ENCODE data around the gene NTN4. TPM values are rescaled to one million over a fixed set of nuclear protein-coding genes. Genes with fewer than 3 reads are reported as not detected.

The NTN4 gene
- total RNA-seq, 4 donors from 2014 or later: 33.5 to 103 (median 51.5) TPM

DNA sequence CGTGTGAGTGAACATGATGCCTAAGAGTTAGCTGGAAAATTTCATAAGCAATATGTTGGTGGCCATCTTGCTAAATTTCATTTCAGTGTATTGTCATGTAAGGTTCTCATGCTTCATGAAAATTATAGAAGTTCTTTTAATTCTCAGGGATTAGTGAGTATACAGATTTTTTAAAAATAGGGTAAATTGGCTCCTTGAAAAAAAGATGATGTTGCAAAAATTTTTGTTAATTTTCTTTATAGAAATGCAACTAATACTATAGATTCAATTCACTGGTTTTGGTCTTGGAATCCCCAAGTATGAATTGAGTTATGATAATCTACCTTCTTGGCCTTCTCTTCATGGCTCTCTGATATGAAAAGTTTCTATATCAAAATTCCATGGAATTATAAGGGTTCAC is 75.4 kb downstream of the NTN4 start:
- Histone ChIP-seq H3K4me3 (no peak overlapping the region), H3K36me3 (peaks cover 0 to 15% of the 10 kb centered on the region in 2 donors), H3K4me1 (peaks cover 0 to 19% (median 0%) of the 10 kb centered on the region in 3 donors), H3K27ac (no peak overlapping the region), H3K9me3 (no peaks in the 10 kb centered on the region), H3K27me3 (no peaks in the 10 kb centered on the region)
- ATAC-seq: no peak
- TF ChIP-seq POLR2AphosphoS5 (IDR thresholded peaks at IDR 0.05) (no peak), POLR2A (IDR thresholded peaks at IDR 0.05) (no peak), EP300 (IDR thresholded peaks at IDR 0.05) (no peak)
- TF ChIP-seq, protein P1, sequence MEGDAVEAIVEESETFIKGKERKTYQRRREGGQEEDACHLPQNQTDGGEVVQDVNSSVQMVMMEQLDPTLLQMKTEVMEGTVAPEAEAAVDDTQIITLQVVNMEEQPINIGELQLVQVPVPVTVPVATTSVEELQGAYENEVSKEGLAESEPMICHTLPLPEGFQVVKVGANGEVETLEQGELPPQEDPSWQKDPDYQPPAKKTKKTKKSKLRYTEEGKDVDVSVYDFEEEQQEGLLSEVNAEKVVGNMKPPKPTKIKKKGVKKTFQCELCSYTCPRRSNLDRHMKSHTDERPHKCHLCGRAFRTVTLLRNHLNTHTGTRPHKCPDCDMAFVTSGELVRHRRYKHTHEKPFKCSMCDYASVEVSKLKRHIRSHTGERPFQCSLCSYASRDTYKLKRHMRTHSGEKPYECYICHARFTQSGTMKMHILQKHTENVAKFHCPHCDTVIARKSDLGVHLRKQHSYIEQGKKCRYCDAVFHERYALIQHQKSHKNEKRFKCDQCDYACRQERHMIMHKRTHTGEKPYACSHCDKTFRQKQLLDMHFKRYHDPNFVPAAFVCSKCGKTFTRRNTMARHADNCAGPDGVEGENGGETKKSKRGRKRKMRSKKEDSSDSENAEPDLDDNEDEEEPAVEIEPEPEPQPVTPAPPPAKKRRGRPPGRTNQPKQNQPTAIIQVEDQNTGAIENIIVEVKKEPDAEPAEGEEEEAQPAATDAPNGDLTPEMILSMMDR (IDR thresholded peaks at IDR 0.05): no peak
- WGBS, 2 donors (ENCODE audit: low coverage in 1 of 2): 90 to 100% methylated on average over 1 of the region's 1 CpG

DNA sequence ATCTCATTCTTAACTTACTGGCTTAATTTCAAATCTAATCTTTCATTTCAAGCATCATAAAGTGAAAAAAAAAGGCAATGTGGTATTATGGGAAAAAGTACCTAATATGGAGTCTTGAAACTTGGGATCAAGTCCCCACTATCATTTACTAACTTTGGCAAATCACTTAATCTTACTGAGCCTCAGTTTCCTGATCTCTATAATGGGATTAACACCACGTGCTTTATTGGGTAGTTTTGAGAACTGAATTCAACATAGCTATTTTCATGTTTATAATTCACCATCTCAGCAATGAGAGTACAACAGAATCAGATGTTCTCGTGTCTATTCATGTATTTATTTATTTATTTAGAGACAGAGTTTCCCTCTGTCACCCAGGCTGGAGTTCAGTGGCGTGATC is 78.3 kb downstream of the NTN4 start:
- Histone ChIP-seq H3K4me1 (peaks cover 0 to 6% (median 0%) of the 10 kb centered on the region in 3 donors), H3K9me3 (no peaks in the 10 kb centered on the region), H3K27me3 (no peaks in the 10 kb centered on the region), H3K4me3 (no peak overlapping the region), H3K27ac (no peak overlapping the region), H3K36me3 (peaks cover 0 to 24% of the 10 kb centered on the region in 2 donors)
- ATAC-seq: no peak
- no peak for TF ChIP-seq POLR2AphosphoS5 (IDR thresholded peaks at IDR 0.05)
- no peak for TF ChIP-seq POLR2A (IDR thresholded peaks at IDR 0.05)
- TF ChIP-seq, protein P1 (IDR thresholded peaks at IDR 0.05): no peak
- TF ChIP-seq EP300 (IDR thresholded peaks at IDR 0.05): no peak
- 86 to 95% methylated on average over 2 to 3 of the region's 3 CpGs for WGBS, 2 donors (ENCODE audit: low coverage in 1 of 2)

DNA sequence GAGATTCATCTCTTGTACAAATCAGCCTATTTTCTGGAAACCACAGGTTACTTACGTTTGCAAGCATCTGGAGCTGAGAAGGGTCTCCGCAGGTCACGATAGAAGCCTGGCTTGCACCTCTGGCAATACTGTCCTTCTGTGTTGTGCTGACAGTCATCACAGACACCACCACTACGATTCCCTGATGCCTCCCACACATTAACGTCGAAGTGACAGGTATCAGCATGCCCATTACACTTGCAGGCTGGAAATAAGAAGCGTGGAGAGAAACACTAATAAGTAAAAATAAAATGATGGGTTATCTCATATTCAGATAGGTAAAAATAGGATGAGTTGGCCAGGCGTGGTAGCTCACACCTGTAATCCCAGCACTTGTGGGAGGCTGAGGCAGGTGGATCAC is 80.2 kb downstream of the NTN4 start:
- Histone ChIP-seq H3K4me1 (peaks cover 0 to 6% (median 0%) of the 10 kb centered on the region in 3 donors), H3K27ac (no peak overlapping the region), H3K9me3 (no peaks in the 10 kb centered on the region), H3K36me3 (peaks cover 0 to 24% of the 10 kb centered on the region in 2 donors), H3K4me3 (no peak overlapping the region), H3K27me3 (no peaks in the 10 kb centered on the region)
- WGBS, 2 donors (ENCODE audit: low coverage in 1 of 2): 86 to 95% methylated on average over 4 to 7 of the region's 8 CpGs
- TF ChIP-seq EP300 (IDR thresholded peaks at IDR 0.05) (no peak), POLR2AphosphoS5 (IDR thresholded peaks at IDR 0.05) (no peak), POLR2A (IDR thresholded peaks at IDR 0.05) (no peak)
- TF ChIP-seq, protein P1 (IDR thresholded peaks at IDR 0.05): no peak
- ATAC-seq: no peak

DNA sequence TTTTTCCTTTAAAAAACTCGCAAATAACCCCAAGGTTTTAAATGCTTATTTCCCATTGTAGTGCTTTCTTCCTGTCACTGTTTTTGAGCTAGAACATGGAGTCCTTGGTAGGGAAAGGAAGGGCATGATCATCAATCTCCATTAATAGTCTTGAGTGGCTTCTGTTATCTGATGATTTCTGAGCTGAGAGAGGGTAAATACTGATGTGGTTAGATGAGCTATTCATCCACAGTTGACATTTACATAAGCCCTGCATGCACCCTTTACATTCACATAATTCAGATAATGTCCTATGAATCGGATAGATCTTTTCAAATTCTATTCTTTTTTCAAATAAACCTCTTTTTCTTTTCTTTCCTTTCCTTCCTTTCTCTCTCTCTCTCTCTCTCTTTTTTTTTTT is 81.4 kb downstream of the NTN4 start:
- Histone ChIP-seq H3K36me3 (peaks cover 0 to 24% of the 10 kb centered on the region in 2 donors), H3K9me3 (no peaks in the 10 kb centered on the region), H3K27me3 (no peaks in the 10 kb centered on the region), H3K4me3 (no peak overlapping the region), H3K4me1 (peaks cover 0 to 6% (median 0%) of the 10 kb centered on the region in 3 donors), H3K27ac (no peak overlapping the region)
- 65 to 82% methylated on average over 2 of the region's 2 CpGs for WGBS, 2 donors (ENCODE audit: low coverage in 1 of 2)
- TF ChIP-seq POLR2AphosphoS5 (IDR thresholded peaks at IDR 0.05) (no peak), POLR2A (IDR thresholded peaks at IDR 0.05) (no peak), EP300 (IDR thresholded peaks at IDR 0.05) (no peak)
- TF ChIP-seq, protein P1 (IDR thresholded peaks at IDR 0.05): no peak
- ATAC-seq: no peak

DNA sequence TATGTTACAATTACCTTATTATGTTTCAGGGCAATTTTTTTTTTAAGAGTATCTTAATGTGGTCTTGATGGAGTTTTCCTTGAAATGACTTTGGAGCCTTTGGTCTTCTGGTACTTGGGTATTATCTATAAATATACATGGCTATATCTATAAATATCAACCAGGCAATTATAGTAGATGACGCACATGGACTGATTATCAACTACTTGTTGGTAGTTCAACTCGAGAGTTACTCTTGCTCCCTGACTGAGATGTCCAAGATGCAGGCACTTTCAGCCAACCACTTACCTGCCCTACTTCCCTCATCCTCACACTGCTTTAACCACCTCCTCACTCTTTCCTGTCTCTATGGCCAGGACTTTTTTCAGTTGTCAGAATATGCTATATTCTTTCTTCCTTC is 85.4 kb downstream of the NTN4 start:
- peaks cover 0 to 9% of the 10 kb centered on the region in 2 donors for H3K36me3 ChIP-seq
- TF ChIP-seq POLR2AphosphoS5 (IDR thresholded peaks at IDR 0.05) (no peak), EP300 (IDR thresholded peaks at IDR 0.05) (no peak), POLR2A (IDR thresholded peaks at IDR 0.05) (no peak)
- TF ChIP-seq, protein P1 (IDR thresholded peaks at IDR 0.05): no peak
- WGBS, 2 donors (ENCODE audit: low coverage in 1 of 2): 68 to 100% methylated on average over 2 of the region's 2 CpGs

More for the DNA sequence above, 85.4 kb downstream of the NTN4 start:
- Histone ChIP-seq H3K9me3 (no peaks in the 10 kb centered on the region), H3K27me3 (no peaks in the 10 kb centered on the region), H3K4me3 (no peak overlapping the region), H3K27ac (no peak overlapping the region), H3K4me1 (peaks cover 0 to 20% (median 0%) of the 10 kb centered on the region in 3 donors)
- no peak for ATAC-seq
